Measurements from ENCODE around the gene MRPS6.

Gene MRPS6

GRCh38 chr21:34129039-34129891, 55.9 kb downstream of the MRPS6 start:
- TF ChIP-seq TAF1 (IDR thresholded peaks at IDR 0.05; ENCODE audit: borderline replicate concordance, insufficient read depth, low read length) (no peak), SIN3A (IDR thresholded peaks at IDR 0.05; ENCODE audit: borderline replicate concordance, insufficient read depth, low read length) (no peak), POLR2AphosphoS5 (IDR thresholded peaks at IDR 0.05; ENCODE audit: low read depth, low read length) (no peak), REST (IDR thresholded peaks at IDR 0.05; ENCODE audit: insufficient read depth in 1 of 2, low read depth in 2 of 2, low read length in 2 of 2) (no peak), FOXP2 (optimal IDR thresholded peaks at IDR 0.05; ENCODE audit: borderline replicate concordance, extremely low read depth, extremely low read length, insufficient read depth) (no peak)

GRCh38 chr21:34129901-34130715, 56.7 kb downstream of the MRPS6 start:
- no peak for TF ChIP-seq SIN3A (IDR thresholded peaks at IDR 0.05; ENCODE audit: borderline replicate concordance, insufficient read depth, low read length)

DNA sequence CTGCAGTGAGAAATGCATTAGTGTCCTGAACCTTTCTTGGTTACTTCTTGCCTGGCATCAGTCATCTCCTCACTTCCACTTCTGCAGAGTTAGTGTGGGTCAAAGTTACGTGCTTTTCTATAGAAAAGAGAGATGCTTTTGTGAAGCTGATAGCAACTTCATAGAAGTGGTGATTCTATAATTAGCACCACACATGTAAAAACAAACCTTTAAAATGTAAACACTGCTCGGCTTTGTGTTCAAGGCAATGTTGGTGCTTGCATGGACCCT, 57.3 kb downstream of the MRPS6 start:
- TF ChIP-seq SIN3A (IDR thresholded peaks at IDR 0.05; ENCODE audit: borderline replicate concordance, insufficient read depth, low read length) (no peak), FOXP2 (optimal IDR thresholded peaks at IDR 0.05; ENCODE audit: borderline replicate concordance, extremely low read depth, extremely low read length, insufficient read depth) (no peak), REST (IDR thresholded peaks at IDR 0.05; ENCODE audit: insufficient read depth in 1 of 2, low read depth in 2 of 2, low read length in 2 of 2) (no peak), TAF1 (IDR thresholded peaks at IDR 0.05; ENCODE audit: borderline replicate concordance, insufficient read depth, low read length) (no peak), POLR2AphosphoS5 (IDR thresholded peaks at IDR 0.05; ENCODE audit: low read depth, low read length) (no peak)

DNA sequence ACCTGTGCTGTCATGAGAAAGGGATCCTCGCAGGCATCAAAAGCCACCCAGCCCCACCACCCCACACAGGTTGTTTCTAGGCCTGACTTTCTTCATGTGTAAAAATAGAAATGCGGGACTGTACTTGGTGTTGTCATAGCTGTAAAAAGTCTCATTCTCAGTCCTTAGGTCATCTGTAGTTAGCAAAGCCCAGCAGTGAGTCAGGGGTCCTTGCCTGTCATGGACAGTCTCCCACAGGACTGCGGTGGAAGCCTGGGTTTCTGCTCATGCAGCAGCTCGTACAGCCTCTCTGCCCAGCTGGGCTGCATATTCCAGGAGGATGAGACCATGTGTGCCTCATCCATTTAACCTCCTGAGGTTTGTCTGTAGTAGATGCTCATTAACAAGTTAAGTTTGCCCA, 58.2 kb downstream of the MRPS6 start:
- TF ChIP-seq FOXP2 (optimal IDR thresholded peaks at IDR 0.05; ENCODE audit: borderline replicate concordance, extremely low read depth, extremely low read length, insufficient read depth) (no peak), POLR2AphosphoS5 (IDR thresholded peaks at IDR 0.05; ENCODE audit: low read depth, low read length) (no peak), TAF1 (IDR thresholded peaks at IDR 0.05; ENCODE audit: borderline replicate concordance, insufficient read depth, low read length) (no peak), REST (IDR thresholded peaks at IDR 0.05; ENCODE audit: insufficient read depth in 1 of 2, low read depth in 2 of 2, low read length in 2 of 2) (no peak), SIN3A (IDR thresholded peaks at IDR 0.05; ENCODE audit: borderline replicate concordance, insufficient read depth, low read length) (no peak)

- TF ChIP-seq REST (IDR thresholded peaks at IDR 0.05; ENCODE audit: insufficient read depth in 1 of 2, low read depth in 2 of 2, low read length in 2 of 2): no peak
- no peak for TF ChIP-seq FOXP2 (optimal IDR thresholded peaks at IDR 0.05; ENCODE audit: borderline replicate concordance, extremely low read depth, extremely low read length, insufficient read depth)
- TF ChIP-seq TAF1 (IDR thresholded peaks at IDR 0.05; ENCODE audit: borderline replicate concordance, insufficient read depth, low read length): no peak
- TF ChIP-seq POLR2AphosphoS5 (IDR thresholded peaks at IDR 0.05; ENCODE audit: low read depth, low read length): no peak
- TF ChIP-seq SIN3A (IDR thresholded peaks at IDR 0.05; ENCODE audit: borderline replicate concordance, insufficient read depth, low read length): no peak
These were observed 58.8 kb downstream of the MRPS6 start for GRCh38 chr21:34132202-34132601.

Data from PFSK-1 (cell line).